GM12874 (cell line): ENCODE measurements around the gene ITPKA.

ENCODE experiments used
- TF ChIP-seq, protein P1 (sequence below): IDR thresholded peaks from 2 replicates; pipeline ENCODE4 v1.5.1; 2011; ENCODE audit warnings: low read depth, mild to moderate bottlenecking, control low read depth, low read length, moderate library complexity; ENCODE audit not compliant: insufficient read depth

ITPKA gene

DNA sequence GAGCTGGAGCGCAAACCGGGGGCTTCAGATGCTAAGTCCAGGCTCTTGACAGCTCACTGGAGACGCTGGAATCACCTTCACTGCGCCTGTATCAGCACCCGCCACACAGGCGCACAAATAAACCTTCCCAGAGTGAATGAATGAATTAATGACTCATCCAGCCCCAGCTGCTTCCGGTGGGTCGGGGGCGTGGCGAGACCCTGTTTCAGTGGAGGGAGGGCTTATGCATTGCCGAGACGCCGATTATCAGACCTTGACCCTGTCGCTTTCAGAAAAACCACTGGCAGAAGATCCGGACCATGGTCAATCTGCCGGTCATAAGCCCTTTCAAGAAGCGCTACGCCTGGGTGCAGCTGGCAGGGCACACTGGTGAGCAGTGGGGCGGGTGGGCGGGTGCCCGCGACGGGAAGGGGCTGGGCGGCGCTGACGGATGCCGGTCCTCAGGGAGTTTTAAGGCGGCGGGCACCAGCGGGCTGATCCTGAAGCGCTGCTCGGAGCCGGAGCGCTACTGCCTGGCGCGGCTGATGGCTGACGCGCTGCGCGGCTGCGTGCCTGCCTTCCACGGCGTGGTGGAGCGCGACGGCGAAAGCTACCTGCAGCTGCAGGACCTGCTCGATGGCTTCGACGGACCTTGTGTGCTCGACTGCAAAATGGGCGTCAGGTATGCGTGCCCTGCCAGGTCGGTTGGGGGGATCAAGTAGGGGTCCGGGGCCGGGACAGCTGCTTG is 7.7 kb downstream of the ITPKA start:
- TF ChIP-seq, protein P1, sequence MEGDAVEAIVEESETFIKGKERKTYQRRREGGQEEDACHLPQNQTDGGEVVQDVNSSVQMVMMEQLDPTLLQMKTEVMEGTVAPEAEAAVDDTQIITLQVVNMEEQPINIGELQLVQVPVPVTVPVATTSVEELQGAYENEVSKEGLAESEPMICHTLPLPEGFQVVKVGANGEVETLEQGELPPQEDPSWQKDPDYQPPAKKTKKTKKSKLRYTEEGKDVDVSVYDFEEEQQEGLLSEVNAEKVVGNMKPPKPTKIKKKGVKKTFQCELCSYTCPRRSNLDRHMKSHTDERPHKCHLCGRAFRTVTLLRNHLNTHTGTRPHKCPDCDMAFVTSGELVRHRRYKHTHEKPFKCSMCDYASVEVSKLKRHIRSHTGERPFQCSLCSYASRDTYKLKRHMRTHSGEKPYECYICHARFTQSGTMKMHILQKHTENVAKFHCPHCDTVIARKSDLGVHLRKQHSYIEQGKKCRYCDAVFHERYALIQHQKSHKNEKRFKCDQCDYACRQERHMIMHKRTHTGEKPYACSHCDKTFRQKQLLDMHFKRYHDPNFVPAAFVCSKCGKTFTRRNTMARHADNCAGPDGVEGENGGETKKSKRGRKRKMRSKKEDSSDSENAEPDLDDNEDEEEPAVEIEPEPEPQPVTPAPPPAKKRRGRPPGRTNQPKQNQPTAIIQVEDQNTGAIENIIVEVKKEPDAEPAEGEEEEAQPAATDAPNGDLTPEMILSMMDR: no peak

DNA sequence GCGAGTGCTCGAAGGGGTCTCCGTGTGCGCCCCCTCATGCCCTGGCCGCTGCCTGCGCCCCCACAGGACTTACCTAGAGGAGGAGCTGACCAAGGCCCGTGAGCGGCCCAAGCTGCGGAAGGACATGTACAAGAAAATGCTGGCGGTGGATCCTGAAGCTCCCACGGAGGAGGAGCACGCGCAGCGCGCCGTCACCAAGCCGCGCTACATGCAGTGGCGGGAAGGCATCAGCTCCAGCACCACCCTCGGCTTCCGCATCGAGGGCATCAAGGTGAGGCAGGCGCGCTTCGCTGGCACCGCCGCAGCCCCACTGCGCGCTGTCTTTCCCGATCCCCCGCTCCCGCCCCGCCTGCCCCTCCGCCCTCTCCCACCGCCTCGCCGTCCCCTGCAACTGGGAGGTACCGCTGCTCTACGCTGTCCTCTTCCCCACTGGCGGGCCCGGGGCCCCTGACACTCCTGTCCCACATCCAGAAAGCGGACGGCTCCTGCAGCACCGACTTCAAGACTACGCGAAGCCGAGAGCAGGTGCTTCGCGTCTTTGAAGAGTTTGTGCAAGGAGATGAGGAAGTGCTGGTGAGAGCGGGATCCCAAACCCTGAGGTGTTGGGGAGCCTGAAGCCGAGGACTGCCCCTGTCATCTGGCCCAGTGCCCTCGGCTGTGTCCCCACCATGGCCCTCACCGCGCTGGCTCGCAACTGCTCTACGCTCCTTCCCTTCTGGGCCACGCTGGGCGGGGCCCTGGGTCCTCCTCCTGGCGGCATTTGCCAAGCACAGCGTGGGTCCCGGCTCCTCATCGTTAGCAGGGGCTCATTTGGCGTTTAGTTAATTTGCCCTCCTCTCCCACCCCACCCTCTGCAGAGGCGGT is 8.5 kb downstream of the ITPKA start:
- TF ChIP-seq, protein P1: no peak

- TF ChIP-seq, protein P1: no peak
Observed at GRCh38 chr15:41502795-41503668, 9.4 kb downstream of the ITPKA start.

DNA sequence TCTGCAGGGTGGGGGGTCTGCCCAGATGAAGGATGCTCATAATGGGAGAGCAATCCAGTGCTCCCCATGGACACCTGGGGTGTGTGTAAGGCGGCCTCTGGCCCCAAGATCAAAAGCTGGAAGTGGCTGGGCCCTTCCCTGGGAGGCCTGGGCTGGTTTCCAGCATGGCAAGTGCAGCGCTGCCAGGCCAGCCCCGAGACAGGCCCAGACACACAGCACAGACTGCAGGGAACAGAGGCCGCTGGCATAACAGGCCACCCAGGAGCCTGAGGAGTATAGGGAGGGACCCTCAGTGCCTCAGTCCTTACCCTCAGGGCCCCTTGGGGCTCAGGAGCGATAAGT is 10.0 kb downstream of the ITPKA start:
- TF ChIP-seq, protein P1: no peak

GRCh38 chr15:41504751-41505492 is 11.2 kb downstream of the ITPKA start:
- TF ChIP-seq, protein P1: no peak

- TF ChIP-seq, protein P1: no peak
Observed at GRCh38 chr15:41505776-41506175, 12.1 kb downstream of the ITPKA start.
